Breast epithelium (tissue), 4 donors: ENCODE measurements around the gene FBXO24. TPM values are rescaled to one million over a fixed set of nuclear protein-coding genes. Genes with fewer than 3 reads are reported as not detected.

ENCODE experiments used
- DNase-seq, 2 donors: peaks; one replicate each; pipeline ENCODE4 v3.0.0-alpha.2; 2019; ENCODE audit warnings: low spot score in 2 of 2
- H3K27ac ChIP-seq, 2 donors: fragments of 200-600 bp; sonication (generic) in 1 of 2; one replicate each; pipeline ENCODE4 v1.5.1; 2016 to 2019; ENCODE audit warnings: mild to moderate bottlenecking in 1 of 2
- H3K27me3 ChIP-seq, 2 donors: fragments of 200-600 bp; sonication (generic) in 1 of 2; one replicate each; pipeline versions ENCODE4 v1.5.1 to v1.6.0; 2017 to 2019; ENCODE audit warnings: control low read depth in 1 of 2, mild to moderate bottlenecking in 1 of 2
- H3K36me3 ChIP-seq: fragments of 200-600 bp; one replicate; pipeline ENCODE4 v1.5.1; 2019
- H3K4me1 ChIP-seq, 2 donors: fragments of 200-600 bp; sonication (generic); one replicate each; pipeline ENCODE4 v1.5.1; 2016 to 2019; ENCODE audit warnings: control low read depth in 1 of 2
- H3K4me3 ChIP-seq, 3 donors: fragments of 200-600 bp; sonication (generic); 1 replicate in 2 of 3; 2 replicates in 1 of 3; pipeline ENCODE4 v1.5.1; 2016 to 2019; ENCODE audit warnings: mild to moderate bottlenecking in 3 of 3, moderate library complexity in 2 of 3
- H3K9me3 ChIP-seq, 2 donors: fragments of 200-600 bp; sonication (generic) in 1 of 2; one replicate each; pipeline ENCODE4 v1.5.1; 2016 to 2019; ENCODE audit warnings: control low read depth in 1 of 2
- POLR2A ChIP-seq: fragments of 450-650 bp; IDR thresholded peaks from one replicate; pipeline ENCODE4 v1.6.1; 2016; ENCODE audit warnings: antibody characterized with exemption, mild to moderate bottlenecking, moderate library complexity
- POLR2AphosphoS5 ChIP-seq, 3 donors: sonication (generic); formaldehyde crosslinking; IDR thresholded peaks; one replicate each; pipeline ENCODE4 v1.6.1; 2017; ENCODE audit warnings: antibody characterized with exemption in 3 of 3
- intact Hi-C: fragments of 100-400 bp; cut with DNase I; formaldehyde crosslinking; loops from one replicate; pipeline ENCODE4 v1.15.1; 2023; ENCODE audit warnings: low total_unique reads
- total RNA-seq, 3 donors: library from RNA; depleted of rRNA; stranded (reverse); fragments of >200 nt; gene quantifications; one replicate each; pipeline ENCODE4 v1.1.0, GENCODE V29; 2016
- TF ChIP-seq, protein P1 (sequence below), 3 donors: fragments of 450-650 bp; IDR thresholded peaks; one replicate each; pipeline ENCODE4 v1.5.1; 2016 to 2017; ENCODE audit warnings: antibody characterized with exemption in 3 of 3, mild to moderate bottlenecking in 3 of 3, moderate library complexity in 3 of 3

Gene FBXO24
- total RNA-seq, 3 donors from 2014 or later: 0.59 to 0.98 TPM; not detected in 1

DNA sequence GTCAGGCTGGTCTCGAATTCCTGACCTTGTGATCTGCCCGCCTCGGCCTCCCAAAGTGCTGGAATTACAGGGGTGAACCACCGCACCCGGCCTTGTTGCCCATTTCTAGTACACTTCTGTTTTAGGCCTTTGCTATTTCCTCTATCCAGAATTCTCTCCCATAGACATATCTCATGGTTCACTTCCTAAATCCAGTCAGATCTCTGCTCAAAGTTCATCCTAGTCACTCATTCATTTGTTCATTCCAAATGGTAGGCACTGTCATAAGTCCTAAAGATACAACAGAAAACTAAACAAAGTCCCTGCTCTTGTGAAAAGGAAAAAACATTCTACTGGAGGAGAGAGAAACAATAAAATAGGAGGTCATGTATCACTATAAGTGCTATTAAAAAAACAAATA, 23.8 kb downstream of the FBXO24 start:
- Histone ChIP-seq H3K4me1 (peaks cover 0 to 6% of the 10 kb centered on the region in 2 donors), H3K36me3 (no peaks in the 10 kb centered on the region), H3K4me3 (no peak overlapping the region), H3K27ac (no peak overlapping the region), H3K27me3 (no peaks in the 10 kb centered on the region), H3K9me3 (no peaks in the 10 kb centered on the region)
- no peak for DNase-seq
- intact Hi-C loops: loop anchor here (10.0 kb wide), 1 partner anchor 65 kb away; the partner anchor contains the start of gene GNB2
- no peak for TF ChIP-seq POLR2AphosphoS5 (IDR thresholded peaks at IDR 0.05)
- TF ChIP-seq POLR2A: no peak
- TF ChIP-seq, protein P1, sequence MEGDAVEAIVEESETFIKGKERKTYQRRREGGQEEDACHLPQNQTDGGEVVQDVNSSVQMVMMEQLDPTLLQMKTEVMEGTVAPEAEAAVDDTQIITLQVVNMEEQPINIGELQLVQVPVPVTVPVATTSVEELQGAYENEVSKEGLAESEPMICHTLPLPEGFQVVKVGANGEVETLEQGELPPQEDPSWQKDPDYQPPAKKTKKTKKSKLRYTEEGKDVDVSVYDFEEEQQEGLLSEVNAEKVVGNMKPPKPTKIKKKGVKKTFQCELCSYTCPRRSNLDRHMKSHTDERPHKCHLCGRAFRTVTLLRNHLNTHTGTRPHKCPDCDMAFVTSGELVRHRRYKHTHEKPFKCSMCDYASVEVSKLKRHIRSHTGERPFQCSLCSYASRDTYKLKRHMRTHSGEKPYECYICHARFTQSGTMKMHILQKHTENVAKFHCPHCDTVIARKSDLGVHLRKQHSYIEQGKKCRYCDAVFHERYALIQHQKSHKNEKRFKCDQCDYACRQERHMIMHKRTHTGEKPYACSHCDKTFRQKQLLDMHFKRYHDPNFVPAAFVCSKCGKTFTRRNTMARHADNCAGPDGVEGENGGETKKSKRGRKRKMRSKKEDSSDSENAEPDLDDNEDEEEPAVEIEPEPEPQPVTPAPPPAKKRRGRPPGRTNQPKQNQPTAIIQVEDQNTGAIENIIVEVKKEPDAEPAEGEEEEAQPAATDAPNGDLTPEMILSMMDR (IDR thresholded peaks at IDR 0.05): no peak

DNA sequence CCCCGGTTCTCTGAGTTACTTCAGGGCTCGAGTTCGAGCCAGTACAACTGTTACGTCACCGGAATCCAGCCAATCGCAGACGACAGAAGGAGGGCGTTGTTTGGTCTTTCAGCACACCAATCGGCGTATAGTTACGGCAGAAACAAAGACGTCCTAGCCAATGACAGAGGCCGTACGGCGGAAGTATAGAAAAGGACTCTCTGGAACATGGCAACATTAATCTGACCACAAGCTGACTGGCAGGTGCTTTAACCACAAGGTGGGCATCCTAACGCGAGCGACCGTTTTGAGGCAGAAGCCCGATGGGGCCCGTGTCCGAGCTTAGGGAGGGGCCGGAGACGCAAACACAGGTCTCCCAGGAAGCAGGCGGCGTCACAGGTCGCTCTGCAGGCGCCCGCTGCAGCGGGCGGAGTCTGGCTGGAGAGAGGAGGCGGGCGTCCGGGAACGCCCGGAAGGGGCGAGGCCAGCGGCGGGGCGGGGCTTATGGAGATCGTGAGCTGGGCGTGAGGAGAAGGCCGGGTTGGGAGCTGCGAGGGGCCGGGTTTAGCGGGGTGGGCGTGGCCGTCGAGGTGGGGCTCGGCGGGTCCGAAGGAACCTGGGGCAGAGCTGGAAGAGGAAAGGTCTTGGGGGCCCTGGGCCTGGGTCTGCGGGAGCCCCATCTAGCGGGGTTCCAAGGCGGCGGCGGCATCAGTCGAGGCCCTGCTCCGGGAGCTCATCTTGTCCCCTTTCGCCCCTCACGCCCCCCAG, 26.0 kb downstream of the FBXO24 start, which contains the start of gene MOSPD3:
MOSPD3 (plus strand) TSS at position 558 of the 747 bp plus-strand sequence. CDS start 252 bp downstream, outside the sequence.
- Histone ChIP-seq H3K27ac (peak within 1 kb of the TSS; percentile 89 to 93), H3K4me1 (peaks cover 0 to 6% of the 10 kb centered on the region in 2 donors), H3K9me3 (no peaks in the 10 kb centered on the region), H3K4me3 (peak within 1 kb of the TSS; percentile 62 to 85 (median 85)), H3K27me3 (no peaks in the 10 kb centered on the region), H3K36me3 (no peaks in the 10 kb centered on the region)
- intact Hi-C loops: no loop called here
- TF ChIP-seq, protein P1 (IDR thresholded peaks at IDR 0.05): peak in 2 of 3 donors; percentile 34 to 35
- TF ChIP-seq POLR2A: peak; percentile 50
- TF ChIP-seq POLR2AphosphoS5 (IDR thresholded peaks at IDR 0.05): peak; percentile 94 to 95 (median 95)
- DNase-seq: peak; percentile 98 to 99

DNA sequence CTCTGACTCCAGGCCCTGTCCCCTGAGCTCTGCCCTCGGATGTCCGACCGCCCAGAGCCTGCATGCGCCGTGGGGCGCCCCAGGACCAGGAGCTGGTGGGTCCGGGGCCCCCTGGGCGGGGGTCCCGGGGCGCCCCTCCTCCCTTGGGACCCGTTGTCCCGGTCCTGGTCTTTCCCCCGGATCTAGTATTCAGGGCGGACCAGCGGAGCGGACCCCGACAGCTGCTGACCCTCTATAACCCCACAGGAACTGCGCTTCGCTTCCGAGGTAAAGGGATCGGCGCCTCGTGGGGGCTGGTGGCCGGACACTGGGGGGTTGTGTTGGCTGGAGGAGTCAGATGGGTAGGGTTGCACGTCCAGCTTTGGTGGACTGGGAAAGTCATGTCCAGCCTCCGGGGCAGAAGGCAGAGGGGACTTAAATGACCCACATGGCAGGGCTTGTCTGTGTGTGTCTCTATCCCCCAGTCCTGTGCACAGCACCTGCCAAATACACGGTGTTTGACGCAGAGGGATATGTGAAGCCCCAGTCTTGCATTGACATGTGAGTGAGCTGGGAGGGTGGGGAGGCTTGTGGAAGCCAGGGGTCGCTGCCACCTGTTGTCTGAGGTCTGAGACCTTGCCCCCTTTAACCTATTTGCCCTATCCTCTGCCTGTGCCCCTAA, 26.7 kb downstream of the FBXO24 start:
- peak in 1 of 2 donors; percentile 39 for DNase-seq
- TF ChIP-seq POLR2A (no peak), POLR2AphosphoS5 (IDR thresholded peaks at IDR 0.05) (no peak)
- TF ChIP-seq, protein P1 (IDR thresholded peaks at IDR 0.05): no peak
- no peaks in the 10 kb centered on the region for H3K36me3 ChIP-seq
- intact Hi-C loops: no loop called here
- H3K4me1 ChIP-seq: peaks cover 0 to 6% of the 10 kb centered on the region in 2 donors
- no peaks in the 10 kb centered on the region for H3K27me3 ChIP-seq
- H3K27ac ChIP-seq: peak overlapping the region; percentile 89 to 93
- H3K9me3 ChIP-seq: no peaks in the 10 kb centered on the region
- H3K4me3 ChIP-seq: peak overlapping the region; percentile 62 to 85 (median 85)

DNA sequence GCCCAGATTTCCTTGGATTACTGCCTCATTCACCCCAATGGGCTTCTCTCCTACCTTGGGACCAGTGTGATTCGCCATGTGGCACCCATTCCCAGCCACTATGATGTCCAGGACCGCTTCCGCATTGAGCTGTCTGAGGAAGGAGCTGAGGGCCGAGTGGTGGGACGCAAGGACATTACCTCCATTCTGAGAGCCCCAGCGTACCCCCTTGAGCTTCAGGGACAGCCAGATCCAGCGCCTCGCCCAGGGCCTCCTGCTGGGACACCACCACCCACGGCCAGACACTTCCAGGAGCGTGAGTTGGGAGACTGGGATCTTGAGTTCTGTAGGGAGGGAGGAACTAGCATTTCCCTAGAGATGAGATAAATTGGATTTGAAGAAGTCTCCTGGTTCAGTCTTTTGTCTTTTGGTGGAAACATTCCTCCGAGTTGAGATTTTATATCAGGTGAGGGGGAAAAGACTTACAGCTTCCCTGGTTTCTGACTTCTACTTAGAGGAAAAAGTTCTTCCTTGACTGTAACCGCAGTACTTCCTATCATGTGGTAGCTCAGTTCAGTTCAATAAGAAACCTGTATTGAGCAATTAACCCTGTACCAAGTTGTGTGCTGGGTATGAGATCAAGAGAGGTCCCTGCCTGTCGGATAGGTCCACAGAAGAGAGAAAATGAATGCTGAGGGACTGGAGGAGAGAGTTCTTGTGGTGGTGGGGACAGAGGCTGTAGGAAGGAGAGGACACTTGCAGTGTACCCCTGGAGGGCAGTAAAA, 27.5 kb downstream of the FBXO24 start:
- Histone ChIP-seq H3K27me3 (no peaks in the 10 kb centered on the region), H3K4me1 (peaks cover 0 to 6% of the 10 kb centered on the region in 2 donors), H3K27ac (no peak overlapping the region), H3K36me3 (no peaks in the 10 kb centered on the region), H3K4me3 (peak overlapping the region; percentile 62 to 85 (median 85)), H3K9me3 (no peaks in the 10 kb centered on the region)
- DNase-seq: no peak
- intact Hi-C loops: no loop called here
- TF ChIP-seq, protein P1 (IDR thresholded peaks at IDR 0.05): no peak
- no peak for TF ChIP-seq POLR2A
- no peak for TF ChIP-seq POLR2AphosphoS5 (IDR thresholded peaks at IDR 0.05)
